Stimulated activated naive B cell treated with anti-CD40 and anti-IgM and Interleukin-4, amounts not matched to agents 10 μg/mL and 1 μg/mL and 100 μg/mL, for 72 hours (primary cell): ENCODE results near the gene TLCD3A.
"Not testable (repeated sequence)": the region's sequence is repeated elsewhere in the genome, so short reads cannot be mapped to it uniquely, and the experiment has no call there.

Experiments used
- ATAC-seq, 2 donors: fragments of 150-1000 bp; cut with Tn5 transposase; replicated peaks; 2 replicates each; pipeline ENCODE4 v1.10.0; 2021; ENCODE audit warnings: moderate library complexity in 1 of 2
- DNase-seq: peaks from one replicate; pipeline ENCODE4 v3.0.0; 2021
- H3K27ac Mint-ChIP-seq: one replicate; pipeline ENCODE4 v1.8.0; 2022; ENCODE audit warnings: mild to moderate bottlenecking, mixed read lengths
- H3K27me3 Mint-ChIP-seq, 2 donors: one replicate each; pipeline ENCODE4 v1.8.0; 2022; ENCODE audit warnings: mixed read lengths in 2 of 2
- H3K36me3 Mint-ChIP-seq, 2 donors: one replicate each; pipeline ENCODE4 v1.8.0; 2022; ENCODE audit warnings: mixed read lengths in 2 of 2, mild to moderate bottlenecking in 1 of 2
- H3K4me1 Mint-ChIP-seq, 2 donors: one replicate each; pipeline ENCODE4 v1.8.0; 2022; ENCODE audit warnings: mixed read lengths in 2 of 2, mild to moderate bottlenecking in 1 of 2
- H3K4me3 Mint-ChIP-seq, 2 donors: one replicate each; pipeline ENCODE4 v1.8.0; 2022; ENCODE audit warnings: mild to moderate bottlenecking in 2 of 2, mixed read lengths in 2 of 2, moderate library complexity in 1 of 2
- H3K9me3 Mint-ChIP-seq, 2 donors: one replicate each; pipeline ENCODE4 v1.8.0; 2022; ENCODE audit warnings: mixed read lengths in 2 of 2, mild to moderate bottlenecking in 1 of 2

Gene TLCD3A

DNA sequence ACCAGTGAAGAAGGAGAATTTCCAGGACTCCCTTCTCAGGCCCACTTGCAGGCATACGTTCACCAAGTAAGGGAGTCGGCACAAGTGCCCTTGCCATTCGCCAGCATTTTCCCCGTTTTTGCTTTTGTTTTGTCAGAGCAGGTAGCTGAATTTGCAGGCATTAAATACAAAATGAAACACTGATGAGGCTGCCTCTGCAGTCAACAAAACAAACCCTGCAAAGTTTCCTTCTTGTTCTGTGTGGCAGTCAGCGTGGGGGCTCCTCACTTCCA, 41.9 kb downstream of the TLCD3A start:
- no peaks in the 10 kb centered on the region for H3K27me3 Mint-ChIP-seq
- DNase-seq (no peak), ATAC-seq (no peak)
- peak overlapping the region; percentile 71 to 73 for H3K4me3 Mint-ChIP-seq
- no peaks in the 10 kb centered on the region for H3K9me3 Mint-ChIP-seq
- H3K27ac Mint-ChIP-seq: peak overlapping the region; percentile 93
- H3K4me1 Mint-ChIP-seq: peaks cover 18 to 38% of the 10 kb centered on the region in 2 donors
- H3K36me3 Mint-ChIP-seq: peaks cover 65 to 77% of the 10 kb centered on the region in 2 donors

DNA sequence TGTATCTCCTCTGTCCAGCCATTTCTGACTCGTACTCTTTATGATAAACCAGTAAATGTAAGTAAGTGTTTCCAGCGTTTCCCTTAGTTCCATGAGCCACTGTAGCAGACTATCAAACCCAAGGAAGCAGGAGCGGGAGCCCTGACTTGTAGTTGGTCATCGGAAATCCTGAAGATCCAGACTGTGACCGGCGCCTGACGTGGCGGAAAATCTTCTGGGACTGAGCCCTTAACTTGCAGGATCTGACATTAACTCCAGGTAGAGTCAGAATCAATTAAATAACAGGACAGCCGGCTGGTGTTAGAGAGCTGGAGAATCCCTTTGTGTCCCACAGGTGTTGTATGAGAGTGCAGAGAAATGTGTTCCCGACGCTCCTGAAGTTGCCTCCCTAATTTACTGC, 45.7 kb downstream of the TLCD3A start:
- Mint-ChIP-seq H3K27me3 (no peaks in the 10 kb centered on the region), H3K27ac (no peak overlapping the region), H3K36me3 (peaks cover 54 to 66% of the 10 kb centered on the region in 2 donors), H3K4me1 (peaks cover 28 to 42% of the 10 kb centered on the region in 2 donors), H3K4me3 (no peak overlapping the region), H3K9me3 (no peaks in the 10 kb centered on the region)
- no peak for DNase-seq
- no peak for ATAC-seq

DNA sequence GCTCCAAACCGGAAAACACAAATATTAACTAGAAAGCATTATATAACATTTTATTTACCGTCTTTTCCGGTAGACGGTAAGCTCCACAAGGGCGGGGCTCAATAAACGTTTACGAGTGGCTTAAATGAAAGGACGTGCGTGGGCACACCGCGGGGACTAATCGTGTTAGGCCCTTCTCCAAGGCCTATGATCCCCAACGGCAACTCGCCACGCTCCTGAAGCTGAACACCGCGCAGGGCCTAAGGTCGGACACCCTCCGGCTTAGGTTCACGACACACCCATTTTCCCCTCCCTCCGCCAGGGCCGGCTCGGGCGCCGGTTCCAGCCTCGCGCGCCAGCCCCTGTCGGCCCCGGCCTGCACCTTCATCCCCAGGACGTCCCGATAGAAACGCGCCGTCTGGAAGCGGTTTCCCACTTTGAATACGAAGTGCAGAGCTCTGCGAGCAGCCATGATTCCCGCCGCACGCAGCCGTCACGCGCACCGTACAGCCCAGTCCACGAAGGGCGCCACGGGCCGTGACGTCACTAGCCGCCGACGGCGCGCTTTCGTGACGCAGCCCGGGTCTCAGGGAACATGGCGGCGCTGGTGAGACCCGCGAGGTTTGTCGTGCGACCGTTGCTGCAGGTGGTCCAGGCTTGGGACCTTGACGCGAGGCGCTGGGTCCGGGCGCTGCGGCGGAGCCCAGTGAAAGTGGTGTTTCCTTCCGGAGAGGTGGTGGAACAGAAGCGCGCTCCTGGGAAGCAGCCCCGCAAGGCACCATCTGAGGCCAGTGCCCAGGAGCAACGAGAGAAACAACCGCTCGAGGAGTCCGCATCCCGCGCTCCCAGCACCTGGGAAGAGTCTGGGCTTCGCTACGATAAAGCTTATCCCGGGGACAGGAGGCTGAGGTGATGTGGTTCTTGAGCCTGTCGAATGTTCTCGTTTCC, 49.7 kb downstream of the TLCD3A start, which contains the start of the genes GLOD4 and MRM3:
Gene GLOD4, minus strand, starts transcription at position 476 of the 927 bp plus-strand sequence. Its CDS starts 25 bp downstream, at position 451.
Gene MRM3, plus strand, starts transcription at position 549 of the 927 bp plus-strand sequence. Its CDS starts 26 bp downstream, at position 575.
- peak; percentile 97 to 98 for ATAC-seq

DNA sequence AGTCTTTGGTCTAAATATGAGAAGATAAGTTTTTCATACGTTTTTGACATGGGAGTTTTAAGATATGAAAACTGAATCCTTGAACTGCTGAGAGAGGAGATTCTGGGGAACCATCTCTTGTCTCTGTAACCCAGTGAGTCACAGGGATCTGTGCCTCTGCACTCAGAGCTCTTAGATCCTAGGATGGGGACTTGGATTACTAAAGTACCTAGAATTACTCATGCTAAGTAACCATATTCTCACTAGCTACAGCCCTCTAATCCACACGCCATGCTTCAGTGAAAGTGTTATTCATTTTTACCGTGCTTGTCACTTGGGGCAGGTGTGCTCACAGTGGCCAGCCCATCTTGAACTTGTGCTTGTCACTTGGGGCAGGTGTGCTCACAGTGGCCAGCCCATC, 51.7 kb downstream of the TLCD3A start:
- ATAC-seq (no peak), DNase-seq (no peak)
- peaks cover 13 to 26% of the 10 kb centered on the region in 2 donors for H3K36me3 Mint-ChIP-seq
- H3K9me3 Mint-ChIP-seq: no peaks in the 10 kb centered on the region
- peak overlapping the region; percentile 14 for H3K27ac Mint-ChIP-seq
- no peaks in the 10 kb centered on the region for H3K27me3 Mint-ChIP-seq
- peaks cover 16 to 23% of the 10 kb centered on the region in 2 donors for H3K4me1 Mint-ChIP-seq
- H3K4me3 Mint-ChIP-seq: peak overlapping the region; percentile 39 to 52

More for the DNA sequence above, 49.7 kb downstream of the TLCD3A start, which contains the start of the genes GLOD4 and MRM3:
- peaks cover 16 to 23% of the 10 kb centered on the region in 2 donors for H3K4me1 Mint-ChIP-seq
- peaks cover 24 to 34% of the 10 kb centered on the region in 2 donors for H3K36me3 Mint-ChIP-seq
- peak within 1 kb of the TSS; percentile 99 to 100 for H3K4me3 Mint-ChIP-seq
- H3K27me3 Mint-ChIP-seq: no peaks in the 10 kb centered on the region
- no peaks in the 10 kb centered on the region for H3K9me3 Mint-ChIP-seq
- peak; percentile 92 for DNase-seq
- H3K27ac Mint-ChIP-seq: peak within 1 kb of the TSS; percentile 99

DNA sequence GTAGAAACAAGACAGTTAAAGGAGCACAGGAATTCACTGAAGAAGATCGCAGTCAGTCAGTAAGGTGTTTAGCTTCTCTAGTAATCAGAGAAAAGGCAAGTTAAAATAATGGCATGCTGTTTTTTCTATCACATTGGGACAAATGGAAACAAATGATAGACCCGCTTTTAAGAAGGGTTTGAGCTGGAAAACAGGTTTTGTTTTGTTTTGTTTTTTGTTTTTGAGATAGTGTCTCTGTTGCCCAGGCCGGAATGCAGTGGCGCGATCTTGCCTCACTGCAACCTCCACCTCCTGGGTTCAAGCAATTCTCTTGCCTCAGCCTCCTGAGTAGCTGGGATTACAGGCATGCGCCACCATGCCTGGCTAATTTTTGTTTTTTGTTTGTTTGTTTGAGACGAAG, 53.5 kb downstream of the TLCD3A start:
- not testable (repeated sequence) for H3K4me3 Mint-ChIP-seq, H3K27ac Mint-ChIP-seq, ATAC-seq, H3K9me3 Mint-ChIP-seq, H3K27me3 Mint-ChIP-seq, DNase-seq
- Mint-ChIP-seq H3K4me1 (peaks cover 13 to 18% of the 10 kb centered on the region in 2 donors), H3K36me3 (peaks cover 16 to 35% of the 10 kb centered on the region in 2 donors)

DNA sequence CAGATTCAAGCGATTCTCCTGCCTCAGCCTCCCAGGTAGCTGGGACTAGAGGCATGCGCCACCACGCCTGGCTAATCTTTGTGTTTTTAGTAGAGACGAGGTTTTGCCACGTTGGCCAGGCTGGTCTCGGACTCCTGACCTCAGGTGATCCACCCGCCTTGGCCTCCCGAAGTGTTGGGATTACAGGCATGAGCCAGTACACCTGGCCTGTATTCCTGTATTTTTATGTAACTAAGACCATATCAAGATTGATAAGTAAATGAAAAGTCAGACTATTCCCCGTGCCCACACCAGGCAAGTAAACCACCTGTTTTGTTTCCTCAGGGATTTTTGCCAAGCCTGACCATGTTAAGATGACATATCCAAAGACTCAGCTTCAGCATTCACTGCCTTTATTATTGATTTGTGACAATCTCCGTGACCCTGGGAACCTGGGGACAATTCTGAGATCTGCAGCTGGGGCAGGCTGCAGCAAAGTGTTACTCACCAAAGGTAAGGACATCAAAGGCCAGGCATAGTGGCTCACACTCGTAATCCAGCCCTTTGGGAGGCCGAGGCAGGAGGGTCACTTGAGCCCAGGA, 55.3 kb downstream of the TLCD3A start:
- Mint-ChIP-seq H3K27me3 (no peaks in the 10 kb centered on the region), H3K4me3 (no peak overlapping the region), H3K9me3 (no peaks in the 10 kb centered on the region), H3K4me1 (peaks cover 4 to 13% of the 10 kb centered on the region in 2 donors), H3K27ac (no peak overlapping the region), H3K36me3 (peaks cover 22 to 38% of the 10 kb centered on the region in 2 donors)
- DNase-seq: no peak
- ATAC-seq: no peak

DNA sequence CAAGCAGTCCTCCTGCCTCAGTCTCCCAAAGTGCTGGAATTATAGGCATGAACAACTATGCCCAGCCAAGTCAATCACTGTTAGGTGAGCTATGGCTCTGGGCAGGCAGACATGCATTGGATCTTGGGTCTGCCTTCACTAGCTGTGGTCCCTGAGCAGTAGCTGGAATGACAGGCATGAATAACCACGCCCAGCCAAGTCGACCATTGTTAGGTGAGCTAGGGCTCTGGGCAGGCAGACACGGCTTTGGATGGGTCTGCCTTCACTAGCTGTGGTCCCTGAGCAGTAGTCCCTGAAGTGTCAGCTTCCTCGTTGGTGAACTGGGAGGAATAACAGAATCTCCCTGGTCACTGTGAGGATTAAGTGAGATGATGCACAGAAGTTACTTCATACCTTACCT, 56.2 kb downstream of the TLCD3A start:
- DNase-seq (no peak), ATAC-seq (no peak)
- Mint-ChIP-seq H3K9me3 (no peaks in the 10 kb centered on the region), H3K4me1 (peaks cover 4 to 13% of the 10 kb centered on the region in 2 donors), H3K36me3 (peaks cover 27 to 42% of the 10 kb centered on the region in 2 donors), H3K27me3 (no peaks in the 10 kb centered on the region), H3K4me3 (no peak overlapping the region), H3K27ac (no peak overlapping the region)

DNA sequence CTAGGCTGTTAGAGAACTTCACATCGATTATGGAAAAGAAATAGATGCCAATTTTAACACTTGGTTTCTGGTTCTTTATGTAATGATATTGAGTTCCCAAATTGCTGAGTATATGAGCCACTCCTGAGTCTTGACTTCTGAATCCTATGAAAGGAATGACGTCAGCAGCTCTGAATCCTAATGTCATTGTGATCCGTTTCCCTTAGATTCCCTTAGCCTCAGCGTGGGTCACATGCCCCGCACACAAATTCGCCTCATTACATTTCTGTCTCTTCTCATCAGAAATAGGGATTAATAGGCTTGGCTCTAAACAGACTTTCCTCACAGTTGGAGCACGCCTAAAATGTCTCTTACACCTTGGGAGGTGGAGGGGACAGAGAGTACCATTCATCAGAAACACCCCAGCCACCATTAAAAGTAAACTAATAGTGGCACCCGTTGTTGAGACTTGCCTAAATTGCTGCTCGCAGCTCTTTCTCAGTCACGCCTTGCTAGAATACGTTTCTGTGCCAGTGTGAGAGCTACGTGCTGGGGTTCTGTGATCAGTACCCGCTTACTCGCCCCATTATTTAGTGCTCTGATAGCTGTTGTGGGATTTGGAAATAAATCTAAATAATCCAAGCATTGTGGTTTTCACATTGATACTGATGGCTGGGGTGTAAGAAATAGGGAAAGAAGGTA, 56.9 kb downstream of the TLCD3A start:
- H3K4me1 Mint-ChIP-seq: peaks cover 2 to 6% of the 10 kb centered on the region in 2 donors
- no peak overlapping the region for H3K4me3 Mint-ChIP-seq
- peaks cover 27 to 43% of the 10 kb centered on the region in 2 donors for H3K36me3 Mint-ChIP-seq
- ATAC-seq: no peak
- no peaks in the 10 kb centered on the region for H3K9me3 Mint-ChIP-seq
- H3K27ac Mint-ChIP-seq: no peak overlapping the region
- DNase-seq: no peak
- H3K27me3 Mint-ChIP-seq: no peaks in the 10 kb centered on the region

DNA sequence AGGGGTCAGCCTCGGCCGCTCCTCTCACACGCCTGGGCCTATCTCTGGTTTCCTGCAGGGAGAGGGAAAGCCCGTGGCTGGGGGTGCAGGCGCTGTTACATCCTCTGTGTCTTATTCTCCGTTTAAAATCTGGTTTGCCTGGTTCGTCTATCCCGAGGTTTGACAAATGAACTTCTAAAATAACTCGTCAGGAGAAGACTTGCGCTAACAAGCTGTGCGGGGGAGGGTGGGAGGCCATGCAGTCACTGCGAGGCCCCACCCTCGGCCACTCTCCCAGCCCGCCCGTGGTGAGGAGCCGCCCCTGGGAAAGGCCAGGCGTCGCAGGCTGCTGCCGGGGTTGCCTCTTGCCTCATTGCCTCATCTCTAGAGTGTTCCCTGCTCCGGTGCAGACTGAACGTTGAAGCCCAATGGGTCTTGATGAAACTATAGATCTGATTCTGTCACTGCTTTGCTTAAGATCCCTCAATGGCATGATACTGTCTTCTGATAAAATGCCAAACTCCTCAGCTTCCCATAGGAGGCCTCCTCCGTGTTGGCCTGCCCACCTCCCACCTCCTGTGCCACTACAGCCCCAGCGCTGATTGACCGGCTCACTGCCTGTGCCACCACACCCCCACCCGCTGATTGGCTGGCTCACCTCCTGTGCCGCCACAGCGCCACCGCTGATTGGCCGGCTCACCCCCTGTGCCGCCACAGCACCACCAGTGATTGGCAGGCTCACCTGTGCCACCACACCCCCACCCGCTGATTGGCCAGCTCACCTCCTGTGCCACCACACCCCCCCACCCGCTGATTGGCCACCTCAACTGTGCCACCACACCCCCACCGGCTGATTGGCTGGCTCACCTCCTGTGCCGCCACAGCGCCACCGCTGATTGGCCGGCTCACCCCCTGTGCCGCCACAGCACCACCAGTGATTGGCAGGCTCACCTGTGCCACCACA, 57.8 kb downstream of the TLCD3A start:
- ATAC-seq, H3K4me3 Mint-ChIP-seq, DNase-seq, H3K27me3 Mint-ChIP-seq, H3K27ac Mint-ChIP-seq, H3K9me3 Mint-ChIP-seq: not testable (repeated sequence)
- Mint-ChIP-seq H3K4me1 (peaks cover 4 to 12% of the 10 kb centered on the region in 2 donors), H3K36me3 (peaks cover 30 to 47% of the 10 kb centered on the region in 2 donors)

DNA sequence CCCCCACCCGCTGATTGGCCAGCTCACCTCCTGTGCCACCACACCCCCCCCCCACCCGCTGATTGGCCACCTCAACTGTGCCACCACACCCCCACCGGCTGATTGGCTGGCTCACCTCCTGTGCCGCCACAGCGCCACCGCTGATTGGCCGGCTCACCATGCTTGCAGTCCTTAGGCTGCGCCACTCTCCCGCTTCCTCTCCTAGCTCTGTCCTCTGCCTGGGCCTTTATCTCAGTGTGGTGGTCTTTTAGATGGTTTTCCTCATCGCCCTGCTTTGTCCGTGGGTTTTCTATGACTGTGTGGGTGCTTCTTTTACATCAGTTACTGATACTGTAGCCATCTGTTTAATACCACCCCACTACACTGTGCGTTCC, 58.5 kb downstream of the TLCD3A start:
- ATAC-seq, H3K27me3 Mint-ChIP-seq, H3K9me3 Mint-ChIP-seq, H3K27ac Mint-ChIP-seq, DNase-seq, H3K4me3 Mint-ChIP-seq: not testable (repeated sequence)
- peaks cover 4 to 12% of the 10 kb centered on the region in 2 donors for H3K4me1 Mint-ChIP-seq
- peaks cover 30 to 52% of the 10 kb centered on the region in 2 donors for H3K36me3 Mint-ChIP-seq

DNA sequence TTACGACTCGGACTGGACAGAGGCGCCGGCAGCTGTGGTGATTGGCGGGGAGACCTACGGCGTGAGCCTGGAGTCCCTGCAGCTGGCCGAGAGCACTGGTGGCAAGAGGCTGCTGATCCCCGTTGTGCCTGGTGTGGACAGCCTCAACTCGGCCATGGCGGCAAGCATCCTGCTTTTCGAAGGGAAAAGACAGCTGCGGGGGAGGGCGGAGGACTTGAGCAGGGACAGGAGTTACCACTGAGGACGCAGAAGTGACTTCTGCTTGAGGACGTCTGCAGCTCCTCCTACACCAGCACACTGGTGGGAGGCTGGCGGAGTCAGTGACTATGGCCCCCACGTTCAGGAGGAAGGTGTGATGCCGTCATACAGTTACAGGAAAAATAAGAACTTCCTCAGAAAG, 59.4 kb downstream of the TLCD3A start:
- Mint-ChIP-seq H3K36me3 (peaks cover 35 to 57% of the 10 kb centered on the region in 2 donors), H3K27me3 (no peaks in the 10 kb centered on the region), H3K4me3 (no peak overlapping the region), H3K27ac (no peak overlapping the region), H3K9me3 (no peaks in the 10 kb centered on the region), H3K4me1 (peaks cover 4 to 12% of the 10 kb centered on the region in 2 donors)
- ATAC-seq (no peak), DNase-seq (no peak)

DNA sequence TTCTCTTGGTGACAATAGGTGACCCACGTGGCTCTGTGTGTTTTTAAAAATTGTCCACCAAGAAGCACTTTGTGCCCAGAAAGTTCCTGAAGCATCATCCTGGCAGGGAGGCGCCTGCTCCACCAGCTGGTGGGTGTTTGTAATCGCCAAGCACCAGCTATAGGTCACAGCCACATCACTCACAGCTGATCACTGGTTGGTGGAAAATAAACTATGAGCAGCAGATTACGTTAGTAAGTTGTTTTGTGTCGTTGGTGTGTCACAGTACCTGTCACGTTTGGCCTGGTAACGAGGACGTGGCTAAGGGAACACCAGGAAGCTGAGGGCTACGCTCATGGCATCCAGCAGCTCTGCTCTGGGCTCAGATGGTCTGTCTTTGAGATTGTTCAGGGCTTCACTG, 59.9 kb downstream of the TLCD3A start:
- no peaks in the 10 kb centered on the region for H3K9me3 Mint-ChIP-seq
- peak overlapping the region; percentile 62 for H3K27ac Mint-ChIP-seq
- no peak overlapping the region for H3K4me3 Mint-ChIP-seq
- H3K36me3 Mint-ChIP-seq: peaks cover 32 to 55% of the 10 kb centered on the region in 2 donors
- peaks cover 4 to 12% of the 10 kb centered on the region in 2 donors for H3K4me1 Mint-ChIP-seq
- ATAC-seq (no peak), DNase-seq (no peak)
- H3K27me3 Mint-ChIP-seq: no peaks in the 10 kb centered on the region
